Measurements from ENCODE around the gene ERN1.

DNA sequence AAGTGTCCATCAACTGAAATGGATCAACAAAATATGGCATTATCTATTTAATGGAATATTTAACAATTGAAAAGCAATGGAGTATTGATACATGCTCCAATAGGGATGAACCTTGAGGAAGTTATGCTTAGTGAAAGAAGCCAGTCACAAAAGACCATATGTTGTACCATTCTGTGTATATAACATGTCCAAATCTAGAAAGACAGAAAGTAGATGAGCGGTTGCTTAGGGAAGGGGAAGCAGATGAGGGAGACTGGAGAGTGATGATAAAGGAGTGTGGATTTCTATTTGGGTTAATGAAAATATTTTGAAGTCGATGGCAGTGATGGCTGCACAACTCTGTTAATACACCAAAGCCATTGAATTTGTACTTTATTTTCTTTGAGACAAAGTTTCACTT lies 8.5 kb upstream of the ERN1 start:
- no peak for TF ChIP-seq MXI1 (conservative IDR thresholded peaks at IDR 0.05; ENCODE audit: poor library complexity, severe bottlenecking)
- TF ChIP-seq, protein P1, sequence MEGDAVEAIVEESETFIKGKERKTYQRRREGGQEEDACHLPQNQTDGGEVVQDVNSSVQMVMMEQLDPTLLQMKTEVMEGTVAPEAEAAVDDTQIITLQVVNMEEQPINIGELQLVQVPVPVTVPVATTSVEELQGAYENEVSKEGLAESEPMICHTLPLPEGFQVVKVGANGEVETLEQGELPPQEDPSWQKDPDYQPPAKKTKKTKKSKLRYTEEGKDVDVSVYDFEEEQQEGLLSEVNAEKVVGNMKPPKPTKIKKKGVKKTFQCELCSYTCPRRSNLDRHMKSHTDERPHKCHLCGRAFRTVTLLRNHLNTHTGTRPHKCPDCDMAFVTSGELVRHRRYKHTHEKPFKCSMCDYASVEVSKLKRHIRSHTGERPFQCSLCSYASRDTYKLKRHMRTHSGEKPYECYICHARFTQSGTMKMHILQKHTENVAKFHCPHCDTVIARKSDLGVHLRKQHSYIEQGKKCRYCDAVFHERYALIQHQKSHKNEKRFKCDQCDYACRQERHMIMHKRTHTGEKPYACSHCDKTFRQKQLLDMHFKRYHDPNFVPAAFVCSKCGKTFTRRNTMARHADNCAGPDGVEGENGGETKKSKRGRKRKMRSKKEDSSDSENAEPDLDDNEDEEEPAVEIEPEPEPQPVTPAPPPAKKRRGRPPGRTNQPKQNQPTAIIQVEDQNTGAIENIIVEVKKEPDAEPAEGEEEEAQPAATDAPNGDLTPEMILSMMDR (IDR thresholded peaks at IDR 0.05; ENCODE audit: poor library complexity, severe bottlenecking): no peak
- no peak for TF ChIP-seq POLR2AphosphoS5 (IDR thresholded peaks at IDR 0.05)
- TF ChIP-seq EZH2 (IDR thresholded peaks at IDR 0.05; ENCODE audit: borderline replicate concordance, insufficient read depth, low read length, poor library complexity, severe bottlenecking): no peak
- TF ChIP-seq SMC3 (conservative IDR thresholded peaks at IDR 0.05; ENCODE audit: poor library complexity): no peak

All from neural cell (in vitro differentiated cells).